MCF 10A (cell line): ENCODE measurements around the gene UBE2V1. TPM values are rescaled to one million over a fixed set of nuclear protein-coding genes. Genes with fewer than 3 reads are reported as not detected.

Experiments used
- BruUV-seq: library from RNA; stranded (reverse); fragments of 400-500 nt; replicated peaks from 2 replicates; lab custom pipeline; 2021; lab: Mats Ljungman, UMichigan
- CTCF ChIA-PET: fragments of 300-600 bp; sonication (Branson Sonifier 250); formaldehyde crosslinking; extraction: SDS; loops from one replicate; lab custom pipeline; 2021; ENCODE audit warnings: antibody characterized with exemption, inconsistent platforms; lab: Yijun Ruan, JAX
- POLR2A ChIA-PET: fragments of 300-600, 350-650 bp; sonication (Branson Sonifier 250); formaldehyde crosslinking; extraction: SDS; loops from one replicate; lab custom pipeline; 2020; ENCODE audit warnings: antibody characterized with exemption, inconsistent platforms; lab: Yijun Ruan, JAX
- DNase-seq: peaks from one replicate; pipeline ENCODE4 v3.0.0-alpha.2; 2018; ENCODE audit not compliant: unreplicated experiment
- H3K27ac Mint-ChIP-seq: one replicate; pipeline ENCODE4 v1.8.0; 2022; ENCODE audit warnings: mild to moderate bottlenecking, low read depth, mixed read lengths; ENCODE audit not compliant: unreplicated experiment
- H3K27me3 Mint-ChIP-seq: one replicate; pipeline ENCODE4 v1.8.0; 2022; ENCODE audit warnings: mixed read lengths; ENCODE audit not compliant: insufficient read depth, unreplicated experiment
- H3K36me3 Mint-ChIP-seq: one replicate; pipeline ENCODE4 v1.8.0; 2022; ENCODE audit warnings: mild to moderate bottlenecking, moderate library complexity, mixed read lengths; ENCODE audit not compliant: insufficient read depth, unreplicated experiment
- H3K4me1 Mint-ChIP-seq: one replicate; pipeline ENCODE4 v1.8.0; 2022; ENCODE audit warnings: mixed read lengths; ENCODE audit not compliant: insufficient read depth, unreplicated experiment
- H3K4me3 Mint-ChIP-seq: one replicate; pipeline ENCODE4 v1.8.0; 2022; ENCODE audit warnings: mild to moderate bottlenecking, moderate library complexity, mixed read lengths; ENCODE audit not compliant: unreplicated experiment
- H3K9me3 Mint-ChIP-seq: one replicate; pipeline ENCODE4 v1.8.0; 2022; ENCODE audit warnings: mixed read lengths; ENCODE audit not compliant: unreplicated experiment
- intact Hi-C: fragments of 100-400 bp; cut with micrococcal nuclease; formaldehyde crosslinking; loops from 2 replicates; pipeline ENCODE4 v1.14.1; 2022
- total RNA-seq: library from RNA; stranded (reverse); gene quantifications from 2 replicates; pipeline ENCODE4 v1.2.3, GENCODE V29; 2022
- TF ChIP-seq, protein P1 (sequence below): fragments of 200-600 bp; IDR thresholded peaks from one replicate; pipeline ENCODE4 v1.8.0; 2022; ENCODE audit warnings: antibody characterized with exemption, mild to moderate bottlenecking; ENCODE audit not compliant: unreplicated experiment

UBE2V1 gene
- total RNA-seq, 1 experiment from 2014 or later: 99.5 TPM

- H3K4me1 Mint-ChIP-seq: peaks cover 12% of the 10 kb centered on the region
- intact Hi-C loops: no loop called here
- H3K27ac Mint-ChIP-seq: no peak overlapping the region
- no peak overlapping the region for H3K4me3 Mint-ChIP-seq
- CTCF ChIA-PET: interaction anchor here (0.6 to 20.7 kb wide), 6 partner anchors 9 to 452 kb away, joined by 3 to 408 read pairs (median 4); partner anchors contain the start of gene PEDS1
- DNase-seq: no peak
- TF ChIP-seq, protein P1, sequence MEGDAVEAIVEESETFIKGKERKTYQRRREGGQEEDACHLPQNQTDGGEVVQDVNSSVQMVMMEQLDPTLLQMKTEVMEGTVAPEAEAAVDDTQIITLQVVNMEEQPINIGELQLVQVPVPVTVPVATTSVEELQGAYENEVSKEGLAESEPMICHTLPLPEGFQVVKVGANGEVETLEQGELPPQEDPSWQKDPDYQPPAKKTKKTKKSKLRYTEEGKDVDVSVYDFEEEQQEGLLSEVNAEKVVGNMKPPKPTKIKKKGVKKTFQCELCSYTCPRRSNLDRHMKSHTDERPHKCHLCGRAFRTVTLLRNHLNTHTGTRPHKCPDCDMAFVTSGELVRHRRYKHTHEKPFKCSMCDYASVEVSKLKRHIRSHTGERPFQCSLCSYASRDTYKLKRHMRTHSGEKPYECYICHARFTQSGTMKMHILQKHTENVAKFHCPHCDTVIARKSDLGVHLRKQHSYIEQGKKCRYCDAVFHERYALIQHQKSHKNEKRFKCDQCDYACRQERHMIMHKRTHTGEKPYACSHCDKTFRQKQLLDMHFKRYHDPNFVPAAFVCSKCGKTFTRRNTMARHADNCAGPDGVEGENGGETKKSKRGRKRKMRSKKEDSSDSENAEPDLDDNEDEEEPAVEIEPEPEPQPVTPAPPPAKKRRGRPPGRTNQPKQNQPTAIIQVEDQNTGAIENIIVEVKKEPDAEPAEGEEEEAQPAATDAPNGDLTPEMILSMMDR: no peak
- BruUV-seq: no TSS peak
- POLR2A ChIA-PET: interaction anchor here (0.6 to 2.4 kb wide), 5 partner anchors 9 to 42 kb away, joined by 3 to 5 read pairs (median 4); no protein-coding TSS in a partner anchor
- no peaks in the 10 kb centered on the region for H3K9me3 Mint-ChIP-seq
- peaks cover 92% of the 10 kb centered on the region for H3K36me3 Mint-ChIP-seq
- H3K27me3 Mint-ChIP-seq: no peaks in the 10 kb centered on the region
These were observed 14.9 kb upstream of the UBE2V1 start for GRCh38 chr20:50127587-50128519.

DNA sequence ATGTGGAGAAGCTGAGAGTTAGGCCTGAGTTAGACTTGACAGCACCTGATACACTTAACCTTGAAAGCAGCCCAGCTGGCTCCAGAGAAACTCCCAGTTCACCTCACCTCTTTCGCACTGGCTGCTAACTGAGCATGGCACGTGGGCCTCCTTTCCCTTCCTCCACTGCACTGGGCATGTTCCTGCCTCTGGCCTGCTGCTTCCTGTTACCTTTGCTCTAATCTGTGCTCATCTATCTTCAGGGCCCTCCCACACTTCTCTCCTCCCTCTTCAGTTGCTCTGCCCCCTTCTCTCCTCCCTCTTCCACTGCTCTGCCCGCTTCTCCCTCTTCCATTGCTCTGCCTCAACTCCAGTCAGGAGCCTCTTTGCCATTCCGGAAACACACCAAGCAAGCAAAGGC lies 13.7 kb upstream of the UBE2V1 start:
- DNase-seq: no peak
- Mint-ChIP-seq H3K27ac (peak overlapping the region; percentile 36), H3K4me3 (no peak overlapping the region), H3K27me3 (no peaks in the 10 kb centered on the region), H3K36me3 (peaks cover 92% of the 10 kb centered on the region), H3K9me3 (no peaks in the 10 kb centered on the region), H3K4me1 (peaks cover 6% of the 10 kb centered on the region)
- no TSS peak for BruUV-seq
- TF ChIP-seq, protein P1: no peak
- ChIA-PET POLR2A (interaction anchor here (1.0 to 2.4 kb wide), 6 partner anchors 8 to 43 kb away, joined by 3 to 5 read pairs (median 4); no protein-coding TSS in a partner anchor), CTCF (interaction anchor here (0.6 to 20.7 kb wide), 8 partner anchors 11 to 339 kb away, joined by 3 to 408 read pairs (median 4); partner anchors contain the start of gene PEDS1)
- intact Hi-C loops: no loop called here

- intact Hi-C loops: no loop called here
- ChIA-PET CTCF (interaction anchor here (0.7 to 20.7 kb wide), 5 partner anchors 9 to 50 kb away, joined by 3 to 696 read pairs (median 129); partner anchors contain the start of genes PEDS1 and UBE2V1), POLR2A (interaction anchor here (1.0 to 2.4 kb wide), 4 partner anchors 14 to 49 kb away, joined by 3 to 6 read pairs (median 5); partner anchors contain the start of gene PEDS1)
- no peak overlapping the region for H3K27ac Mint-ChIP-seq
- no peaks in the 10 kb centered on the region for H3K9me3 Mint-ChIP-seq
- TF ChIP-seq, protein P1: no peak
- no peak overlapping the region for H3K4me3 Mint-ChIP-seq
- peaks cover 78% of the 10 kb centered on the region for H3K36me3 Mint-ChIP-seq
- H3K4me1 Mint-ChIP-seq: peaks cover 11% of the 10 kb centered on the region
- no peaks in the 10 kb centered on the region for H3K27me3 Mint-ChIP-seq
- no TSS peak for BruUV-seq
- no peak for DNase-seq
These were observed 12.3 kb upstream of the UBE2V1 start for GRCh38 chr20:50125279-50125678.

DNA sequence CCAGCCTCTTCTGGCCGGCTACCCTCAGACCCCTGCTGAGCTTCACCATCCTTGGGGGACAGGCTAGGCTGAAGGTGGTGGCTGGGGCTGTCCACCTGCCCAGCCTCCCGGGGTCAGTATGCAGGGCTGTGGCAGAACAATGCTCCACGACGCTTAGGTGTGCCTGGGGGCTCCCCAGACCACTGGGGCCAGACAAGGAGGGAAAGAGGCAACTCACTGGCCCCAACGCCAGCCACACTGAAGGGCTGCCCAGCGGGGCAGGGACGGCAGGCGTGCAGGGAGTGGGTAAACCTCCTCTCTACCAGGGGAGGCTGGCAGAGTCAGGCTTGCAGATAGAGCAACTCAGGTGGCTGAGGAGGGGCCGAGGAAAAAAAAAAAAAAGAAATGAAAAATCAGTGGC lies 11.5 kb upstream of the UBE2V1 start:
- Mint-ChIP-seq H3K4me3 (no peak overlapping the region), H3K27ac (no peak overlapping the region), H3K27me3 (no peaks in the 10 kb centered on the region), H3K9me3 (no peaks in the 10 kb centered on the region), H3K4me1 (peaks cover 11% of the 10 kb centered on the region), H3K36me3 (peaks cover 70% of the 10 kb centered on the region)
- BruUV-seq: no TSS peak
- ChIA-PET POLR2A (interaction anchor here (0.7 to 1.0 kb wide), 2 partner anchors 9 to 432 kb away, joined by 4 to 5 read pairs; no protein-coding TSS in a partner anchor), CTCF (interaction anchor here (1.0 to 20.7 kb wide), 4 partner anchors 11 to 51 kb away, joined by 3 to 696 read pairs (median 268); partner anchors contain the start of genes PEDS1 and UBE2V1)
- intact Hi-C loops: no loop called here
- DNase-seq: no peak
- TF ChIP-seq, protein P1: no peak
